ENCODE data around the gene CCNK.

The CCNK gene

GRCh38 chr14:99480917-99481744 lies at the start of gene CCNK:
Gene CCNK, plus strand, starts transcription at chr14:99481409. Its CDS starts 11,269 bp downstream, at chr14:99492678.
- H3K27ac ChIP-seq: peak within 1 kb of the TSS; percentile 94
- H3K27me3 ChIP-seq: no peaks in the 10 kb centered on the region
- no peaks in the 10 kb centered on the region for H3K36me3 ChIP-seq
- H3K9me3 ChIP-seq: no peaks in the 10 kb centered on the region
- intact Hi-C loops (cut with DNase I; ENCODE audit: low total_unique reads): loop anchor here (1.0 to 5.0 kb wide), 2 partner anchors 50 to 116 kb away; no protein-coding TSS in a partner anchor
- DNase-seq: peak; percentile 100
- peaks cover 0 to 41% (median 30%) of the 10 kb centered on the region in 4 donors for H3K4me1 ChIP-seq
- peak within 1 kb of the TSS; percentile 73 to 97 for H3K4me3 ChIP-seq
- no peak for TF ChIP-seq CTCF (IDR thresholded peaks at IDR 0.05)

- intact Hi-C loops (cut with DNase I; ENCODE audit: low total_unique reads): loop anchor here (1.0 kb wide), 1 partner anchor 49 kb away; the partner anchor contains the start of gene CCNK
- H3K9me3 ChIP-seq: no peaks in the 10 kb centered on the region
- H3K4me3 ChIP-seq: no peak overlapping the region
- peaks cover 0 to 15% (median 5%) of the 10 kb centered on the region in 4 donors for H3K4me1 ChIP-seq
- H3K27me3 ChIP-seq: no peaks in the 10 kb centered on the region
- no peak for DNase-seq
- H3K36me3 ChIP-seq: peaks cover 13 to 43% (median 29%) of the 10 kb centered on the region in 3 donors
- TF ChIP-seq CTCF (IDR thresholded peaks at IDR 0.05): no peak
- no peak overlapping the region for H3K27ac ChIP-seq
Observed at GRCh38 chr14:99431986-99432385, 49.2 kb upstream of the CCNK start.

GRCh38 chr14:99432485-99432884 lies 48.7 kb upstream of the CCNK start:
- peaks cover 18 to 48% (median 29%) of the 10 kb centered on the region in 3 donors for H3K36me3 ChIP-seq
- no peak for TF ChIP-seq CTCF (IDR thresholded peaks at IDR 0.05)
- H3K27ac ChIP-seq: no peak overlapping the region
- H3K27me3 ChIP-seq: no peaks in the 10 kb centered on the region
- intact Hi-C loops (cut with DNase I; ENCODE audit: low total_unique reads): no loop called here
- H3K9me3 ChIP-seq: no peaks in the 10 kb centered on the region
- H3K4me3 ChIP-seq: no peak overlapping the region
- DNase-seq: no peak
- H3K4me1 ChIP-seq: peaks cover 0 to 15% (median 5%) of the 10 kb centered on the region in 4 donors

GRCh38 chr14:99435327-99435726 lies 45.9 kb upstream of the CCNK start:
- H3K27ac ChIP-seq: no peak overlapping the region
- no peak for DNase-seq
- no peaks in the 10 kb centered on the region for H3K9me3 ChIP-seq
- TF ChIP-seq CTCF (IDR thresholded peaks at IDR 0.05): no peak
- H3K27me3 ChIP-seq: no peaks in the 10 kb centered on the region
- H3K4me3 ChIP-seq: no peak overlapping the region
- H3K36me3 ChIP-seq: peaks cover 21 to 45% (median 25%) of the 10 kb centered on the region in 3 donors
- intact Hi-C loops (cut with DNase I; ENCODE audit: low total_unique reads): no loop called here
- peaks cover 0 to 15% (median 5%) of the 10 kb centered on the region in 4 donors for H3K4me1 ChIP-seq

GRCh38 chr14:99436247-99437180 lies 44.7 kb upstream of the CCNK start:
- TF ChIP-seq CTCF (IDR thresholded peaks at IDR 0.05): no peak
- no peaks in the 10 kb centered on the region for H3K9me3 ChIP-seq
- intact Hi-C loops (cut with DNase I; ENCODE audit: low total_unique reads): no loop called here
- no peak overlapping the region for H3K27ac ChIP-seq
- no peaks in the 10 kb centered on the region for H3K27me3 ChIP-seq
- peaks cover 25 to 53% (median 27%) of the 10 kb centered on the region in 3 donors for H3K36me3 ChIP-seq
- DNase-seq: no peak
- peaks cover 0 to 5% (median 2%) of the 10 kb centered on the region in 4 donors for H3K4me1 ChIP-seq
- H3K4me3 ChIP-seq: no peak overlapping the region

Measured in tibial artery (tissue), 4 donors.